GM12872 (cell line): ENCODE measurements around the gene IMPDH1.

Source experiments
- TF ChIP-seq, protein P1 (sequence below): IDR thresholded peaks from 3 replicates; pipeline ENCODE4 v1.5.1; 2011; ENCODE audit warnings: low read depth, mild to moderate bottlenecking, low read length, moderate library complexity; ENCODE audit not compliant: insufficient read depth

Gene IMPDH1

DNA sequence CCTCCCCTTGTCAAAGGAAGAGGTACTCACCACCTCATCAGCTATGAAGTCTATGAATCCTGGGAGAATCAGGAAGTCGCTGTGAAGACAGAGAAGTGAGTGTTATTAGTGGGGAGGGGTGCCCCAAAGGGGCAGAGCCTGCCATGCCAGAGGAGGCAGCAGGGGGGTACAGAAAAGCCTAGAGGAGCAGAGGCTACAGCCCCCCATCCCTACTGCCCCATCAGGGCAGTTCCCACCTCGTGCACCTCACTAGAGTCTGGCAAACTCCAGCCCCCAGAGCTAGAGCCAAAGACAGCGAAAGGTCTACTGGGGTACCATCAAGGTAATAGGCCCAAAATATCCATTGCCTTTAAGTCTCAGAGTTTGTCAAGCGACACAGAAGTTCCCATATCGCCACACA is 6.1 kb downstream of the IMPDH1 start:
- TF ChIP-seq, protein P1, sequence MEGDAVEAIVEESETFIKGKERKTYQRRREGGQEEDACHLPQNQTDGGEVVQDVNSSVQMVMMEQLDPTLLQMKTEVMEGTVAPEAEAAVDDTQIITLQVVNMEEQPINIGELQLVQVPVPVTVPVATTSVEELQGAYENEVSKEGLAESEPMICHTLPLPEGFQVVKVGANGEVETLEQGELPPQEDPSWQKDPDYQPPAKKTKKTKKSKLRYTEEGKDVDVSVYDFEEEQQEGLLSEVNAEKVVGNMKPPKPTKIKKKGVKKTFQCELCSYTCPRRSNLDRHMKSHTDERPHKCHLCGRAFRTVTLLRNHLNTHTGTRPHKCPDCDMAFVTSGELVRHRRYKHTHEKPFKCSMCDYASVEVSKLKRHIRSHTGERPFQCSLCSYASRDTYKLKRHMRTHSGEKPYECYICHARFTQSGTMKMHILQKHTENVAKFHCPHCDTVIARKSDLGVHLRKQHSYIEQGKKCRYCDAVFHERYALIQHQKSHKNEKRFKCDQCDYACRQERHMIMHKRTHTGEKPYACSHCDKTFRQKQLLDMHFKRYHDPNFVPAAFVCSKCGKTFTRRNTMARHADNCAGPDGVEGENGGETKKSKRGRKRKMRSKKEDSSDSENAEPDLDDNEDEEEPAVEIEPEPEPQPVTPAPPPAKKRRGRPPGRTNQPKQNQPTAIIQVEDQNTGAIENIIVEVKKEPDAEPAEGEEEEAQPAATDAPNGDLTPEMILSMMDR = no peak

DNA sequence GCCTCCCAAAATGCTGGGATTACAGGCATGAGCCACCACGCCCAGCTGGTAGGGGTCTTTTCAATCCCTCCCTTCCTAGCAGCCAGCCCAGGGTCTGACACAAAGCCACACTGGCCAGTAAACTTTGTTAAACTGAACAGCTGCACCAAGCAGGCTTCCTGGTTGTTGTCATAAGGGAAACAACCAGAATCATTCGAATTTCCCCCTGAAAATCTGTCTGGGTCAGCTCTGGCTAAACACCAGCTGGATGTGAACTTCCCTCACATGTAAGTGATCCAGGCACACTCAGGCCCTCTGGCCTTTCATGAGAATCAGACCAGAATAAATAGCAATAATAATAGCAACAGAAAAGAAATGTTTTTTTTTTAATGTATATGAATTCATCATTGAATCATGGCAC is 7.4 kb downstream of the IMPDH1 start:
- TF ChIP-seq, protein P1 = no peak

DNA sequence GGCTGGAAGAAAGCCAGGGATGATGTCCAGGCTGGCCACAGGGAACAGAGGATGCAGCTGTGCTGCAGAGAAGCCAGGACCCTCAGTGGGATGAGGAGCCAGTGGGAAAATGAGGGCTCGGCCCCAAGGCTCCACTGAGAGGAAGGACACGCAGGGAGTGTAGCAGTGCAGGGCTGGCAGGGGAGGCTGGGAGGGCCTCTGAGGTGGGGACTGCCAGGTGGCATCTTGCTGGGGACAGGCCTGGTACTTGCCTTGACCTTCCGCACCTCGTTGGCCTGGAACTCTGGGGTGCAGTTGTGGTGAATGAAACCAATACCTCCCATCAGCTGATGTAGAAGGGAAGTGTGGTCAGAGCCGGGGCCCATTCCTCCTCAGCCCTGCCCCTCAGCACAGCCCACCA is 9.2 kb downstream of the IMPDH1 start:
- TF ChIP-seq, protein P1 = no peak

DNA sequence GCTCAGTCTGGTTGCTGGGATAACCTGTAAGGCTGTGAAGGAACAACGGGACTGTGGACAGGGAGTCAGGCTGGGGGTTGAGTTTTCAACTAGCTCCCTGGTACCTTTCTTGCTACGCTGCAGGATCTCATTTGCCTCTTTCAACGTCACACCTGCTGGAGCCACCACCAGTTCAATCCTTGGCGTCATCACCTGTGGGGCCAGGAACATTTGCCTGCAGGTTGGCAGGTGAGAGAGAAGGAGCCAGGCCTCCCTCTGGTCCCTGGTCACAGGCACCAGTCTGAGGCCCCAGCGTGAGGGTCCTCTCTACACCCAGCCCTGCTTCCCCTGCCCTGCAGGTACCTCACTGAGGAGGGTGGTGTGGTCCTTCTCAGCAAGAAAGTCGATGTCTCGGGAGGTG is 9.8 kb downstream of the IMPDH1 start:
- TF ChIP-seq, protein P1 = no peak

DNA sequence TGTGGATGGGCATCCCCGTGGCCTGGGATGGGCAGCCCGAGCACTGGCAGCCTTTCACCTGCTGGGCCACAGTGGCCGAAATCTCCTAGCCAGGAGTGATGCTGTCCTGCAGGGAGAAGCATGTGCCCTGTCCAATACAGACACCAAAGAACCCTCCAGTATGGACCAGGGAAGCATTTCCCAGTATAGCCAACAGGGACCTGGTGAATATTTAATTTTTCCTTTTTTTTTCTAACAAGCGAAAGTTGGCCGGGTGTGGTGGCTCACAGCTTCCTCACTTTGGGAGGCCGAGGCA is 11.0 kb downstream of the IMPDH1 start:
- TF ChIP-seq, protein P1 = no peak

DNA sequence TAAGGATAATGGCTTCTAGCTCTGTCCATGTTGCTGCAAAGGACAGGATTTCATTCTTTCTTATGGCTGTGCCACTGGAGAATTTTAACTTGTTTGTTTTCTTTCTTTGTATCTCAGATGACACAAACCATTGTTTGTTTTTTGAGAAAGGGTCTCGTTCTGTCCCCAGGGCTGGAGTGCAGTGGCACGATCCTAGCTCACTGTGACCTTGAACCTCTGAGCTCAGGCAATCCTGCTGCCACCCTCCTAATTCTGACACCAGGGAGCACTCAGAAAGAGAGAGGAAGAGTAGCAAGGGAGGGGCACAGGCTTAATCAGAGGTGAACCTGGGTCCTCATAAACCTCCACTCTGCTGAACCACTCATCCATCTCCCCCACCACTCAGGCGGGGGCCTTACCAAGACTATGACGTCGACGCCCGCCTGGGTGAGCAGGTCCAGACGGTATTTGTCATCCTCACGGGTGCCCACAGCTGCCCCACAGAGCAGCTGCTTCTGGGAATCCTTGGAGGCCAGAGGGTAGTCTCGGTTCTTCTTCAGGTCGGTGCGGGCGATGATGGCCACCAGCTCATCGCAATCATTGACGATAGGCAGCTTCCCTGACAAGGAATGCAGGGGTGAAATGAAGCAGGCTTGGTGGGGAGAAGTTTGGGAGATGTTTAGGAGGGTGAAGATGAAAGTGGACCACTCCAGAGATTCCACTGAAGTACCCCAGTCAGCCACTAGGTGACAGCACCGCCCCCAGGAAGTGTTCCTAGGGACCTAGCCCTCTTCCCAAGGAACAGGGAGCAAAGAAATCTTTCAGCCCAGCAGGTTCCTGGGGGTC is 11.6 kb downstream of the IMPDH1 start:
- TF ChIP-seq, protein P1 = peak; percentile 99

DNA sequence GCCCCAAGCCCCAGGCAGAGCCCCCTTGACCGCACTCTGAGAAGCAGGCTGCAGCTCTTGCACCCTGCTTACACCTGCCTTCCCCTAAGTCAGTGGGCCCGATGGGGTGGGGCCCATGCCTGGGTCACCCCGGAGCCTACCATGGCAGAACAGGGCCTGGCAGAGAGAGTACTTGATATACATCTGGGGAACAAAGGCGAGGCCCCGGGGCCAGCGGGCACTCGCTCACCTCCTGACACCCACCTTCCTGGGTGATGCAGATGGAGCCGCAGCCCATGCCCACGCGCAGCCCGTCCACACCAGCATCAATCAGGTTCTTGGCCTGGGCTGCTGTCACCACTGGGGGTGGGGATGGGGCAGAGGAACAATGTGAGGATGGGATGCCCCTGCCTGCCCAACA is 13.4 kb downstream of the IMPDH1 start:
- TF ChIP-seq, protein P1 = no peak

DNA sequence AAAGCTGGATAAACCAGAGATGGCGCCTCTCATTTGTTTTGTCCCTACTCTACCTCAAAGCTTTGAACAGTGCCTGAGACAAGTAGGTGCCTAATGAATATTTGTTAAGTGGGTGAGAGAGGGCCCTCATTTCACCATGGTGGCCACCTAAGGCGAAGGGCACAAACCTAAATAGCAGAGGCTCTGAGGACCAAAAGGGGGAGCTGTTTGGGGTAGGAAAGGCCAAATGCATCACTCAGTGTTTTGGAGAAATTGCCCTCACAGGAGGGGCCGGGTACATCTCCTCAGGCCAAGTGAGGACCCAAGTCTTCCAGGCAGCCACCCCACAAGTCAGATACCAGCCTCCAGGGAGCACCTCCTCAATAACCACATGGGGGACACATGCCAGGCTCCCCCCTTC is 14.0 kb downstream of the IMPDH1 start:
- TF ChIP-seq, protein P1 = peak; percentile 24; the same call in 1 of the 3 replicates
